Ovary (tissue), 9 donors: ENCODE data around the gene PSMG4. TPM values are rescaled to one million over a fixed set of nuclear protein-coding genes. Genes with fewer than 3 reads are reported as not detected.

Experiments
- DNase-seq, 5 donors: peaks; one replicate each; pipeline ENCODE4 v3.0.0-alpha.2; 2019 to 2020
- H3K27ac ChIP-seq, 2 donors: fragments of 200-600 bp; one replicate each; pipeline versions ENCODE4 v1.5.1 to v1.8.0; 2019 to 2022
- H3K27me3 ChIP-seq: fragments of 200-600 bp; one replicate; pipeline ENCODE4 v1.8.0; 2022
- H3K36me3 ChIP-seq: fragments of 200-600 bp; sonication (generic); one replicate; pipeline ENCODE4 v1.5.1; 2019
- H3K4me1 ChIP-seq: one replicate; pipeline ENCODE4 v1.8.1; 2013; ENCODE audit warnings: mild to moderate bottlenecking, moderate library complexity; ENCODE audit not compliant: insufficient read depth
- H3K4me3 ChIP-seq: fragments of 200-600 bp; sonication (generic); one replicate; pipeline ENCODE4 v1.5.1; 2017
- H3K9me3 ChIP-seq, 2 donors: fragments of 200-600 bp in 1 of 2; sonication (generic) in 1 of 2; one replicate each; pipeline versions ENCODE4 v1.5.1 to v1.8.1; 2013 to 2019; ENCODE audit warnings: mild to moderate bottlenecking in 1 of 2, moderate library complexity in 1 of 2
- EP300 ChIP-seq: sonication (generic); formaldehyde crosslinking; IDR thresholded peaks from one replicate; pipeline ENCODE4 v1.6.1; 2017; ENCODE audit warnings: antibody characterized with exemption
- POLR2A ChIP-seq: fragments of 450-650 bp; IDR thresholded peaks from one replicate; pipeline ENCODE4 v1.6.1; 2017; ENCODE audit warnings: antibody characterized with exemption, mild to moderate bottlenecking, moderate library complexity
- WGBS, 3 donors: extraction: QIAGEN DNeasy Blood & Tissue Kit in 1 of 3; methylation state at CpG; one replicate each; pipeline versions ENCODE4 v1.1.5 to v1.1.7; 2013 to 2017; 5-methylcytosine and 5-hydroxymethylcytosine counted together
- intact Hi-C, 4 donors: fragments of 100-400 bp; cut with DNase I; formaldehyde crosslinking; loops; one replicate each; pipeline versions ENCODE4 v1.11.0 to v1.15.1; 2022 to 2023
- polyA plus RNA-seq, 2 donors: library from polyadenylated mRNA; stranded (reverse); fragments of 200-250 nt in 1 of 2; fragments of 350-450 nt in 1 of 2; fragmentation: Illumina TruSeq in 1 of 2; extraction: RNeasy Lipid Tissue Mini Kit (QIAGEN cat#74804) in 1 of 2; gene quantifications; one replicate each; pipeline ENCODE4 v1.2.3, GENCODE V29; 2013 to 2014
- total RNA-seq, 7 donors: library from RNA; depleted of rRNA in 2 of 7; stranded (reverse); fragments of >200 nt in 2 of 7; fragmentation: NEBNext Ultra II Directional in 3 of 7; extraction: Animal tissue kit (Norgen Biotek cat#: 25700) in 3 of 7; gene quantifications; one replicate each; pipeline versions ENCODE4 v1.1.0 to v1.2.4, GENCODE V29; 2016 to 2023
- TF ChIP-seq, protein P1 (sequence below), 3 donors: fragments of 450-650 bp in 2 of 3; fragments of 200-600 bp in 1 of 3; IDR thresholded peaks; one replicate each; pipeline versions ENCODE4 v1.5.1 to v1.8.0; 2016 to 2022; ENCODE audit warnings: antibody characterized with exemption in 3 of 3, mild to moderate bottlenecking in 1 of 3
- donor health status: DM: no; HTN: no; CAD: no; lungs with moderate emphysema.
- donor health status: DM: no; HTN: no; CAD: no.
- donor health status: Bipolar disorder and iron deficiency.
- donor health status: DM: yes; HTN: yes; CAD: no.
- donor health status: DM: no; HTN: no; CAD: no.
- donor health status: DM: yes; HTN: yes; CAD: no.

Gene PSMG4
- total and polyA plus RNA-seq, 9 donors, result 8.5 to 34.8 (median 22.7) TPM

DNA sequence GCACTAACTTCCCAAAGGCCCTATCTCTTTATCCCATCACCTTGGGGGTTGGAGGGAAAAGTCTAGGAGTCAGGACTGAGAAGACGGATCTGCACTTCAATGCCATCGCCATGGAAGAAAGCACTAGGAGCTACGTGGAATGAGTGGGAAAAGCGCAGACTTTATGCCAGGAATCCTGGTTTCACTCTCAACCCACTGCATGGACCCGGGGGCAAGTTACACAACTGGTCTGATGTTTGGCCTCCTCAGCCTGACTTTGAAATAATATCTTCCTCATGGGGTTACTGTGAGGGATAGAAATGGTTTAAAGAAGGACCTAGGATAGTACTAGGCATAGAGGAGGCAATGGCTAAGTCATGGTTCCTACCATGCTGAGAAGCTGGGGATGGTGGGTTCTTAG is 13.5 kb upstream of the PSMG4 start:
- Histone ChIP-seq H3K36me3 (no peaks in the 10 kb centered on the region), H3K4me1 (peaks cover 3% of the 10 kb centered on the region), H3K9me3 (no peaks in the 10 kb centered on the region), H3K4me3 (no peak overlapping the region), H3K27ac (no peak overlapping the region), H3K27me3 (no peaks in the 10 kb centered on the region)
- no peak for TF ChIP-seq EP300
- TF ChIP-seq POLR2A, result no peak
- TF ChIP-seq, protein P1, sequence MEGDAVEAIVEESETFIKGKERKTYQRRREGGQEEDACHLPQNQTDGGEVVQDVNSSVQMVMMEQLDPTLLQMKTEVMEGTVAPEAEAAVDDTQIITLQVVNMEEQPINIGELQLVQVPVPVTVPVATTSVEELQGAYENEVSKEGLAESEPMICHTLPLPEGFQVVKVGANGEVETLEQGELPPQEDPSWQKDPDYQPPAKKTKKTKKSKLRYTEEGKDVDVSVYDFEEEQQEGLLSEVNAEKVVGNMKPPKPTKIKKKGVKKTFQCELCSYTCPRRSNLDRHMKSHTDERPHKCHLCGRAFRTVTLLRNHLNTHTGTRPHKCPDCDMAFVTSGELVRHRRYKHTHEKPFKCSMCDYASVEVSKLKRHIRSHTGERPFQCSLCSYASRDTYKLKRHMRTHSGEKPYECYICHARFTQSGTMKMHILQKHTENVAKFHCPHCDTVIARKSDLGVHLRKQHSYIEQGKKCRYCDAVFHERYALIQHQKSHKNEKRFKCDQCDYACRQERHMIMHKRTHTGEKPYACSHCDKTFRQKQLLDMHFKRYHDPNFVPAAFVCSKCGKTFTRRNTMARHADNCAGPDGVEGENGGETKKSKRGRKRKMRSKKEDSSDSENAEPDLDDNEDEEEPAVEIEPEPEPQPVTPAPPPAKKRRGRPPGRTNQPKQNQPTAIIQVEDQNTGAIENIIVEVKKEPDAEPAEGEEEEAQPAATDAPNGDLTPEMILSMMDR (IDR thresholded peaks at IDR 0.05), result no peak
- WGBS, 3 donors, result 92 to 95% (median 94%) methylated on average over 5 of the region's 5 CpGs
- intact Hi-C loops, result no loop called here
- DNase-seq, result no peak

DNA sequence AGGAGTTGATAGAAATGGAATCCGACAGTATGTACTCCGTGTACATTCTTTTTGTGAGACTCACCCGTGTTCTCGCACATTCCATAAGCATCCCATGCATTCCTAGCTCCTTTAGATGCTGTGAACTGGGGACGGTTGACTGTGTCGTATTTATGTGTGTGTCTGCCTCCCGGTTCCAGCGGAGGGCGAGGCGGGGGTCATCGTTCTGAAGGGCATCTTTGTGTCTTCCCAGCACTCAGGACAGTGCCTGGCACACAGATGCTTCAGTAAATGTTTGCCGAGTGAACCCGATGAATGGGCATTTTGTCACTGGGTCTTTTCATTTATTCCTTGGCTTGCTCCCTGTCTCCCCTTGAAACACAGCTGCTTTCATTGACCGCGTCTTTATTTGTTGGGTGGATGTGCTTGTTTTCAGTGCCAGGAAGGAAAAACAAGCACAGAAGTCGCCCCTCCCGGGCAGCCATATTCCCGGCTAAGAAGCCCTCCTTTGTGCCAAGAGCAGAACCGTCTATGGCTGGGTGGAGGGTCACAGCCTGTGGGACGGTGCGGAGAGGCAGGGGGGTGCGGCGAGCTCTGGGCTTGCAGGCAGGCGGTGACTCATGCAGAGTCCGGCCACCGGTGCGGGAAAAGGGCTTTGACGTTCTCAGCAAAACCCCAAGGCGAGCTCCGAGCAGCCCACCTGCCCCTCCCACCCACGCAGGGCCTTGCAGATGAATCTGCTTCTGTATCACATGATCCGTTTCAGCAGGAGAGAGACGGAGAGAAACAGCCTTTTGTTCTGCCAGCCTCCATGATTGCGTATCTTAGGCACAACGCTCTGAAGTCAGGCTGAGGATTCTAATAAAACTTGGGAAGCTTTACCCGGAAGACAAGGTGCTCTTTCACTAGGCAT is 11.2 kb upstream of the PSMG4 start:
- intact Hi-C loops, result no loop called here
- 22 to 26% (median 25%) methylated on average over 36 of the region's 36 CpGs for WGBS, 3 donors

DNA sequence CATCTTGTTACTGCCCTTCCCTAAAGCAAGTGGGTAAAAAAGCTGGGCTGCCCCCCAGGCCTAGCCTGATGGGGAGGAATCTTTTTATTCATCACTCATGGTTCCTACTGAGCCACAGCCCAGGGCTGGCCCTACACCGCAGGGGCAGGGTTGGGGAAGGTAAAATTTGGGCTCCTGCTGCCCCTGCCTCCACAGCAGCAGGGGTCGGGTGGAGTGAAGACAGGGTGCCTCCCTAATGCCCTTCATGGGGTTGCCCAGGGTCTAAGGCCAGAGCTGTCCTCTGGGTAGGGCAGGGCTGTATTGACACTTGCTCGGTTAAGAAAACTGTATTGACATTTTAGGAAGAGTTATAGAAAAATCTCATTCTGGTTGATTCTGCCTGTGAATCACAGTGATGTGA is 8.9 kb upstream of the PSMG4 start:
- H3K27me3 ChIP-seq, result no peaks in the 10 kb centered on the region
- TF ChIP-seq POLR2A (no peak), EP300 (no peak)
- TF ChIP-seq, protein P1 (IDR thresholded peaks at IDR 0.05), result no peak
- no peak for DNase-seq
- no peaks in the 10 kb centered on the region for H3K9me3 ChIP-seq
- peaks cover 3% of the 10 kb centered on the region for H3K4me1 ChIP-seq
- H3K27ac ChIP-seq, result no peak overlapping the region
- 89 to 94% (median 94%) methylated on average over 3 of the region's 3 CpGs for WGBS, 3 donors
- intact Hi-C loops, result loop anchor here (5.0 to 10.0 kb wide), 5 partner anchors 85 to 885 kb away; partner anchors contain the start of gene ECI2 (in 1 of the 4)
- no peak overlapping the region for H3K4me3 ChIP-seq
- H3K36me3 ChIP-seq, result no peaks in the 10 kb centered on the region

More for the DNA sequence above, 11.2 kb upstream of the PSMG4 start:
- no peaks in the 10 kb centered on the region for H3K36me3 ChIP-seq
- H3K27ac ChIP-seq, result no peak overlapping the region
- no peaks in the 10 kb centered on the region for H3K27me3 ChIP-seq
- H3K4me1 ChIP-seq, result peaks cover 3% of the 10 kb centered on the region
- no peak for TF ChIP-seq POLR2A
- TF ChIP-seq EP300, result no peak
- TF ChIP-seq, protein P1 (IDR thresholded peaks at IDR 0.05), result no peak
- DNase-seq, result peak; percentile 65 to 82 (median 73)
- H3K9me3 ChIP-seq, result no peaks in the 10 kb centered on the region
- peak overlapping the region; percentile 32 for H3K4me3 ChIP-seq

DNA sequence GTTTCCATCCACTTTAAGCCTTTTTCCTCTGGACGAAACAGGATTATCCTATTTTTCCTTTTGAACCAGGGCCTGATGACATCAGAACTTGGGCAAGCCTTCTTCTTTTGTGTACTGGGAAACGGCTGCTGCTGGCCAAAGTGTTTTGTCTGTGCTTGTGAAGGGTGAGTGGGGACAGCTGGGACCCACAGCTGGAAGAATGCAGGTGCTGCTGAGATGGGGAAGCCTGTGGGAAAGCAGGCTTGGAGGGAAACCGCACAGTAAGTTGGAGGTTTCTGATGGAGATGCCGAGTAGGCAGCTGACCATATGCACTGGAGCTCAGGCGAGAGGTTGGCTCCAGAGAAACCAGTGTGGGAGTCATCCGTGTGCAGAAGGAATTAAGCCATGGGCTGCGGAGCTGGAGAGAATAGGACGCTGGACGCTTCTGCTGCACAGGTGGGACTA is 8.5 kb upstream of the PSMG4 start:
- Histone ChIP-seq H3K36me3 (no peaks in the 10 kb centered on the region), H3K4me1 (peaks cover 3% of the 10 kb centered on the region), H3K4me3 (no peak overlapping the region), H3K27ac (no peak overlapping the region), H3K27me3 (no peaks in the 10 kb centered on the region), H3K9me3 (no peaks in the 10 kb centered on the region)
- intact Hi-C loops, result loop anchor here (5.0 to 10.0 kb wide), 5 partner anchors 85 to 885 kb away; partner anchors contain the start of gene ECI2 (in 1 of the 4)
- WGBS, 3 donors, result 48 to 74% (median 66%) methylated on average over 9 of the region's 9 CpGs
- no peak for DNase-seq
- TF ChIP-seq, protein P1 (IDR thresholded peaks at IDR 0.05), result no peak
- TF ChIP-seq POLR2A (no peak), EP300 (no peak)
